Bladder microvascular endothelial cell (primary cell): ENCODE data around the gene PLA2G5. TPM values are rescaled to one million over a fixed set of nuclear protein-coding genes. Genes with fewer than 3 reads are reported as not detected.

Experiments used
- total RNA-seq: library from RNA; depleted of rRNA; stranded (reverse); fragments of >200 nt; gene quantifications from 2 replicates; pipeline ENCODE4 v1.2.3, GENCODE V29; 2014

PLA2G5 gene, protein sequence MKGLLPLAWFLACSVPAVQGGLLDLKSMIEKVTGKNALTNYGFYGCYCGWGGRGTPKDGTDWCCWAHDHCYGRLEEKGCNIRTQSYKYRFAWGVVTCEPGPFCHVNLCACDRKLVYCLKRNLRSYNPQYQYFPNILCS
- total RNA-seq = 0.16 and 1.0 TPM in 2 replicates

GRCh38 chr1:20069874-20070273 is at the start of gene PLA2G5:
Gene PLA2G5, plus strand, starts transcription at chr1:20070194. Its CDS starts 14,637 bp downstream, at chr1:20084831.

DNA sequence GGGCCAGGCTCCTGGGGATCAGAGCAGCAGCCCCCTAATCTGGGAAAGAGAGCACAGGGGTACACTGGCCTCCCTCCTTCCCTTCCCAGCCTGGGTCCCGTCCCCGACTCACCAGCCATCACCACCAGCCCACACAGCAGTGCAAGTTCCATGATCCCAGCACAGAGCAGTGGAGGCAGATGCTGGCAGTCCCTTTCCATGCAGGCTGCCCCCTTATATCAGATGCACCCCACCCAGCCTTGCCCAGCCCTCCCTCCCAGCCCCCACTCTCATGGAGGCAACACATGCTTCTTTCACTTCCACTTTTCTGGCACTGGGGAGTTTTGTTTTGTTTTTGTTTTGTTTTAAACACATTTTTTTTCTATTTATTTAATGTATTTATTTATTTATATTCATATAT is 49.4 kb downstream of the PLA2G5 start, which contains the start of gene PLA2G2D:
TSS of gene PLA2G2D (minus strand) at position 190 of the 400 bp plus-strand sequence. CDS start at position 152, 38 bp downstream.

DNA sequence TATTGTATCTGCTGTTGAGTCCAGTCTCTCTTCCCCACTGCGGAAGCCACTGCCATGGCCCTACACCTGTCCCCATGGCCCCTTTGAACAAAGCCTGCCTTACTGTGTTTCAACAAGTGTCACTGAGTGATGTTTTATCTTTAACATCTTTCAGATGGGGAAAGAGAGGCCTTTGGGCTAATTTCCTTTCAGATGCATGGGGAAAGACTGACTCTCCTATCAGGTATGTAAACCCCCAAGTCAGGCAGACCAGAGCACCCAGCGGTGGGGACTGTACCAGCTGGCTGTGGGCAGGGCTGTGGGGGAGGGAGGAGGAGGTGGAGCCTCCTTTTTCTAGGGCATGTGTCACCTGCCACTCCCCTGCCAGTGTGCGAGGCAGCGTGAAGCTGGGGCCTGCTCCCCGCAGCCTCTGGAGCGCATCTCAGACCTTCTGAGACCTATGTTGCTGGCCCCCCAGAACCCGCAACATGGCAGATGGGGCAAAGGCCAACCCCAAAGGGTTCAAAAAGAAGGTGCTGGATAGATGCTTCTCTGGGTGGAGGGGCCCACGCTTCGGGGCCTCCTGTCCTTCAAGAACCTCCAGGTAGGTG is 69.1 kb downstream of the PLA2G5 start, which contains the start of gene PLA2G2F:
TSS of gene PLA2G2F (plus strand) at position 363 of the 590 bp plus-strand sequence. CDS start at position 468, 105 bp downstream.

Other genes with a start within 250 kb of the PLA2G5 start
- gene OTUD3, start 187.8 kb upstream of the PLA2G5 start, total RNA-seq = 1.8 and 8.9 TPM in 2 replicates
- gene PLA2G2E, start 146.6 kb upstream of the PLA2G5 start, total RNA-seq = not detected in 2 replicates
- gene PLA2G2A, start 90.6 kb upstream of the PLA2G5 start, total RNA-seq = not detected in 2 replicates
- gene PLA2G2D, start 49.3 kb downstream of the PLA2G5 start, total RNA-seq = not detected in 2 replicates
- not detected in 2 replicates for gene PLA2G2F, start 69.1 kb downstream of the PLA2G5 start, total RNA-seq
- not detected in 2 replicates for gene UBXN10, start 115.9 kb downstream of the PLA2G5 start, total RNA-seq
- not detected in 2 replicates for gene PLA2G2C, start 116.3 kb downstream of the PLA2G5 start, total RNA-seq
- gene VWA5B1, start 220.7 kb downstream of the PLA2G5 start, total RNA-seq = not detected in 2 replicates